Lung (tissue), 12 donors: ENCODE data around the gene SERTAD1. TPM values are rescaled to one million over a fixed set of nuclear protein-coding genes. Genes with fewer than 3 reads are reported as not detected.

Experiments used
- ATAC-seq: fragments of 200-7000 bp; cut with Tn5 transposase; one replicate; pipeline ENCODE4 v1.9.1; 2020; ENCODE audit warnings: moderate number of reproducible peaks; ENCODE audit not compliant: insufficient read depth, low FRiP score
- DNase-seq, 3 donors: peaks; one replicate each; pipeline ENCODE4 v3.0.0-alpha.2; 2013 to 2017
- H3K27ac ChIP-seq, 2 donors: one replicate each; pipeline ENCODE4 v1.5.1; 2013; ENCODE audit warnings: mild to moderate bottlenecking in 2 of 2, moderate library complexity in 2 of 2, control low read depth in 1 of 2, inconsistent platforms in 1 of 2, low read depth in 1 of 2, low read length in 1 of 2
- H3K27me3 ChIP-seq, 3 donors: one replicate each; pipeline ENCODE4 v1.5.1; 2013; ENCODE audit warnings: low read length in 2 of 3; ENCODE audit not compliant: control insufficient read depth in 3 of 3, insufficient read depth in 3 of 3
- H3K36me3 ChIP-seq, 4 donors: one replicate each; pipeline ENCODE4 v1.5.1; 2013; ENCODE audit warnings: low read length in 4 of 4, mild to moderate bottlenecking in 1 of 4, moderate library complexity in 1 of 4; ENCODE audit not compliant: control insufficient read depth in 4 of 4, insufficient read depth in 4 of 4
- H3K4me1 ChIP-seq, 5 donors: one replicate each; pipeline ENCODE4 v1.5.1; 2013; ENCODE audit warnings: low read length in 5 of 5, mild to moderate bottlenecking in 2 of 5, moderate library complexity in 1 of 5; ENCODE audit not compliant: control insufficient read depth in 5 of 5, insufficient read depth in 5 of 5
- H3K4me3 ChIP-seq: one replicate; pipeline ENCODE4 v1.5.1; 2013; ENCODE audit warnings: mild to moderate bottlenecking, control low read depth, moderate library complexity
- H3K9ac ChIP-seq, 2 donors: one replicate each; pipeline ENCODE4 v1.5.1; 2013; ENCODE audit warnings: low read length in 2 of 2, control low read depth in 1 of 2; ENCODE audit not compliant: insufficient read depth in 1 of 2
- H3K9me3 ChIP-seq, 4 donors: one replicate each; pipeline ENCODE4 v1.5.1; 2013; ENCODE audit warnings: low read length in 3 of 4, mild to moderate bottlenecking in 1 of 4, moderate library complexity in 1 of 4; ENCODE audit not compliant: control insufficient read depth in 4 of 4, insufficient read depth in 3 of 4
- WGBS, 2 donors: extraction: QIAGEN DNeasy Blood & Tissue Kit; methylation state at CpG; one replicate each; pipeline ENCODE4 v1.1.7; 2013; 5-methylcytosine and 5-hydroxymethylcytosine counted together
- polyA plus RNA-seq, 2 donors: library from polyadenylated mRNA; stranded (reverse); fragments of 200-250 nt; gene quantifications; one replicate each; pipeline ENCODE4 v1.2.1, GENCODE V29; 2013
- total RNA-seq, 2 donors: library from RNA; depleted of rRNA in 1 of 2; stranded (reverse); fragments of >200 nt in 1 of 2; gene quantifications; one replicate each; pipeline ENCODE4 v1.2.1, GENCODE V29; 2014 to 2021
- TF ChIP-seq, protein P1 (sequence below): IDR thresholded peaks from 2 replicates; pipeline ENCODE4 v1.5.1; 2012; ENCODE audit warnings: mild to moderate bottlenecking; ENCODE audit errors: control extremely low read depth, extremely low read depth
- donor health status: control.
- donor health status: control.
- donor health status: Bipolar disorder and iron deficiency.
- donor health status: healthy.
- donor health status: DM: yes; HTN: yes; CAD: no.

SERTAD1 gene
- total and polyA plus RNA-seq, 4 donors: 10.8 to 37.9 (median 24.2) TPM

GRCh38 chr19:40446263-40446784 lies 20.5 kb upstream of the SERTAD1 start:
- no peak for DNase-seq
- Histone ChIP-seq H3K27ac (no peak overlapping the region), H3K36me3 (peaks cover 6 to 22% (median 15%) of the 10 kb centered on the region in 4 donors), H3K27me3 (no peaks in the 10 kb centered on the region), H3K4me1 (peaks cover 0 to 14% (median 7%) of the 10 kb centered on the region in 5 donors), H3K9me3 (no peaks in the 10 kb centered on the region), H3K9ac (no peak overlapping the region), H3K4me3 (no peak overlapping the region)
- ATAC-seq: no peak
- 87 to 88% methylated on average over 8 of the region's 8 CpGs for WGBS, 2 donors
- TF ChIP-seq, protein P1, sequence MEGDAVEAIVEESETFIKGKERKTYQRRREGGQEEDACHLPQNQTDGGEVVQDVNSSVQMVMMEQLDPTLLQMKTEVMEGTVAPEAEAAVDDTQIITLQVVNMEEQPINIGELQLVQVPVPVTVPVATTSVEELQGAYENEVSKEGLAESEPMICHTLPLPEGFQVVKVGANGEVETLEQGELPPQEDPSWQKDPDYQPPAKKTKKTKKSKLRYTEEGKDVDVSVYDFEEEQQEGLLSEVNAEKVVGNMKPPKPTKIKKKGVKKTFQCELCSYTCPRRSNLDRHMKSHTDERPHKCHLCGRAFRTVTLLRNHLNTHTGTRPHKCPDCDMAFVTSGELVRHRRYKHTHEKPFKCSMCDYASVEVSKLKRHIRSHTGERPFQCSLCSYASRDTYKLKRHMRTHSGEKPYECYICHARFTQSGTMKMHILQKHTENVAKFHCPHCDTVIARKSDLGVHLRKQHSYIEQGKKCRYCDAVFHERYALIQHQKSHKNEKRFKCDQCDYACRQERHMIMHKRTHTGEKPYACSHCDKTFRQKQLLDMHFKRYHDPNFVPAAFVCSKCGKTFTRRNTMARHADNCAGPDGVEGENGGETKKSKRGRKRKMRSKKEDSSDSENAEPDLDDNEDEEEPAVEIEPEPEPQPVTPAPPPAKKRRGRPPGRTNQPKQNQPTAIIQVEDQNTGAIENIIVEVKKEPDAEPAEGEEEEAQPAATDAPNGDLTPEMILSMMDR: no peak

DNA sequence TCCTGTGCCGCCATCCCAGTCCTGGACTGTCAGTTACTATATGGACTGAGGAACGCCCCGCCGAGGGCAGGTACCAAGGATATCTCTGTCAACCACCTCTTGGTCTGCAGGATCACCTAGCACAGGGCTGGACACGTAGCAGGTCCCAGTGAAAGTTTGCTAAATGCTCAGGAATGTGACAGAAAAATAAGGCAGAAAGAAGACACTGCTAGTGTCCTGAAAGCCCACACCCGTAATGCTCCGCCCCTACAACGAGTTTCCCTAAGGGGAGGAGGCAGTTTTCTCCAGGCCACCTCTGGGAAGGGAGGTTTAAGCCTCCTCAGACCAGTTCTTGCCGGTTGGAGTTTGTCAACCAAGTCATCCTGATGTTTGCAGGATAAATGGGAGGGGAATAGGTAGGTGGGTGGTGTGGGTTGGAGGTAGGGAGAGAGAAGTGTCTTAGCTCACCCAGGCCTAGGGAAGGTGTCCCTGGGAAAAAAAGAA lies 20.0 kb upstream of the SERTAD1 start:
- peaks cover 11 to 22% (median 17%) of the 10 kb centered on the region in 4 donors for H3K36me3 ChIP-seq
- H3K27ac ChIP-seq: peak overlapping the region in 1 of 2 donors; percentile 32
- WGBS, 2 donors: 75 to 84% methylated on average over 9 of the region's 9 CpGs

GRCh38 chr19:40444825-40445312 lies 19.1 kb upstream of the SERTAD1 start:
- ATAC-seq: no peak
- H3K36me3 ChIP-seq: peaks cover 14 to 28% (median 25%) of the 10 kb centered on the region in 4 donors
- peaks cover 0 to 14% (median 7%) of the 10 kb centered on the region in 5 donors for H3K4me1 ChIP-seq
- H3K27ac ChIP-seq: peak overlapping the region; percentile 83 to 97
- TF ChIP-seq, protein P1: no peak
- 15 to 23% methylated on average over 17 to 18 of the region's 18 CpGs for WGBS, 2 donors
- H3K9me3 ChIP-seq: no peaks in the 10 kb centered on the region
- H3K4me3 ChIP-seq: peak overlapping the region; percentile 18
- H3K9ac ChIP-seq: peak overlapping the region; percentile 85 to 95
- no peaks in the 10 kb centered on the region for H3K27me3 ChIP-seq
- DNase-seq: no peak

More for the DNA sequence above, 20.0 kb upstream of the SERTAD1 start:
- H3K9ac ChIP-seq: no peak overlapping the region
- ATAC-seq (no peak), DNase-seq (peak in 1 of 3 donors; percentile 38)
- H3K9me3 ChIP-seq: no peaks in the 10 kb centered on the region
- H3K4me1 ChIP-seq: peaks cover 0 to 14% (median 7%) of the 10 kb centered on the region in 5 donors
- TF ChIP-seq, protein P1: no peak
- no peak overlapping the region for H3K4me3 ChIP-seq
- H3K27me3 ChIP-seq: no peaks in the 10 kb centered on the region
